ENCODE data around the gene NCK1.
"Not testable (repeated sequence)": the region's sequence is repeated elsewhere in the genome, so short reads cannot be mapped to it uniquely, and the experiment has no call there.

The NCK1 gene

GRCh38 chr3:136862617-136863322 lies 762 bp downstream of the NCK1 start:
- peak; percentile 61 for DNase-seq

- DNase-seq = no peak
These were observed 7.3 kb downstream of the NCK1 start for GRCh38 chr3:136869282-136869681.

- not testable (repeated sequence) for DNase-seq
These were observed 10.2 kb downstream of the NCK1 start for GRCh38 chr3:136872258-136872657.

- not testable (repeated sequence) for DNase-seq
These were observed 17.5 kb downstream of the NCK1 start for GRCh38 chr3:136879510-136879909.

GRCh38 chr3:136882571-136882970 lies 20.6 kb downstream of the NCK1 start:
- DNase-seq = no peak

GRCh38 chr3:136883967-136884720 lies 22.1 kb downstream of the NCK1 start:
- no peak for DNase-seq

GRCh38 chr3:136885357-136886213 lies 23.6 kb downstream of the NCK1 start:
- DNase-seq = no peak

GRCh38 chr3:136889947-136890346 lies 27.9 kb downstream of the NCK1 start:
- DNase-seq = no peak

GRCh38 chr3:136891934-136892855 lies 30.2 kb downstream of the NCK1 start:
- DNase-seq = no peak

- peak; percentile 68 for DNase-seq
These were observed 31.9 kb downstream of the NCK1 start for GRCh38 chr3:136893848-136894443.

GRCh38 chr3:136897171-136897570 lies 35.2 kb downstream of the NCK1 start:
- DNase-seq = not testable (repeated sequence)

- no peak for DNase-seq
These were observed 36.5 kb downstream of the NCK1 start for GRCh38 chr3:136898549-136898948.

- no peak for DNase-seq
These were observed 36.9 kb downstream of the NCK1 start for GRCh38 chr3:136898954-136899353.

- DNase-seq = no peak
These were observed 37.7 kb downstream of the NCK1 start for GRCh38 chr3:136899622-136900158.

GRCh38 chr3:136900694-136901093 lies 38.7 kb downstream of the NCK1 start:
- not testable (repeated sequence) for DNase-seq

GRCh38 chr3:136901391-136901790 lies 39.4 kb downstream of the NCK1 start:
- DNase-seq = no peak

GRCh38 chr3:136902530-136902929 lies 40.5 kb downstream of the NCK1 start:
- DNase-seq = not testable (repeated sequence)

- DNase-seq = no peak
These were observed 41.9 kb downstream of the NCK1 start for GRCh38 chr3:136903899-136904298.

- DNase-seq = no peak
These were observed 42.7 kb downstream of the NCK1 start for GRCh38 chr3:136904746-136905145.

- DNase-seq = no peak
These were observed 43.5 kb downstream of the NCK1 start for GRCh38 chr3:136905549-136905948.

GRCh38 chr3:136906725-136907124 lies 44.7 kb downstream of the NCK1 start:
- no peak for DNase-seq

GRCh38 chr3:136908297-136908696 lies 46.3 kb downstream of the NCK1 start:
- DNase-seq = no peak
